Coronary artery (tissue), 2 donors: ENCODE data around the gene CRIP2.

Source experiments
- DNase-seq: peaks from one replicate; pipeline ENCODE4 v3.0.0-alpha.2; 2017; ENCODE audit warnings: low spot score
- H3K27ac ChIP-seq, 2 donors: fragments of 200-600 bp; sonication (generic); one replicate each; pipeline ENCODE4 v1.5.1; 2016 to 2019
- H3K4me3 ChIP-seq: fragments of 200-600 bp; sonication (generic); 2 replicates; pipeline ENCODE4 v1.5.1; 2016; ENCODE audit warnings: mild to moderate bottlenecking, moderate library complexity
- TF ChIP-seq, protein P1 (sequence below): fragments of 200-600 bp; sonication (generic); IDR thresholded peaks from one replicate; pipeline ENCODE4 v1.5.1; 2019; ENCODE audit warnings: antibody characterized with exemption

CRIP2 gene

DNA sequence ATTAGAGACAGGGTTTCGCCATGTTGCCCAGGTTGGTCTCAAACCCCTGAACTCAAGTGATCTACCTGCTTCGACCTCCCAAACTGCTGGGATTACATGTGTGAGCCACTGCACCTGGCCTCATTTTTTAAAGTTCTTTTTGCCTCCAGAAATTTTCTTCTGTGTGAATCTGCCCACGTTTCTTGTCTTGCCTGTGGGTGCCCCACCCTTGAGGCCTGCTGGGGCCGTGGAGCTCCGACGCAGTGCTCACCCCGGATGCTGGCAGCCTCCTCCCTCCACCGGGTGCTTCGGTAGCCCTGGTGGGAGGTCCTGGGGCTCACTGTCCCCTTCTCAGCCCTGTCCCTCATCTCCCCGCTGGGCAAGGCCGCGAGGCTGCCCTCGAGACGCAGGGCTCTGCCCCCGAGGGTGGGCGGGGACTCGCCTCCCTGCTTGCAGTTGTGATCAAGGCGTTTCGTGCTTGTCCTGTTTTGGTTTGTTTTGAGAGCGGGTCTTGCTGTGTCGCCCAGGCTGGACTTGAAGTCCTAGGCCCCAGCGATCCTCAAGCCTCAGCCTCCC is 19.5 kb upstream of the CRIP2 start:
- TF ChIP-seq, protein P1, sequence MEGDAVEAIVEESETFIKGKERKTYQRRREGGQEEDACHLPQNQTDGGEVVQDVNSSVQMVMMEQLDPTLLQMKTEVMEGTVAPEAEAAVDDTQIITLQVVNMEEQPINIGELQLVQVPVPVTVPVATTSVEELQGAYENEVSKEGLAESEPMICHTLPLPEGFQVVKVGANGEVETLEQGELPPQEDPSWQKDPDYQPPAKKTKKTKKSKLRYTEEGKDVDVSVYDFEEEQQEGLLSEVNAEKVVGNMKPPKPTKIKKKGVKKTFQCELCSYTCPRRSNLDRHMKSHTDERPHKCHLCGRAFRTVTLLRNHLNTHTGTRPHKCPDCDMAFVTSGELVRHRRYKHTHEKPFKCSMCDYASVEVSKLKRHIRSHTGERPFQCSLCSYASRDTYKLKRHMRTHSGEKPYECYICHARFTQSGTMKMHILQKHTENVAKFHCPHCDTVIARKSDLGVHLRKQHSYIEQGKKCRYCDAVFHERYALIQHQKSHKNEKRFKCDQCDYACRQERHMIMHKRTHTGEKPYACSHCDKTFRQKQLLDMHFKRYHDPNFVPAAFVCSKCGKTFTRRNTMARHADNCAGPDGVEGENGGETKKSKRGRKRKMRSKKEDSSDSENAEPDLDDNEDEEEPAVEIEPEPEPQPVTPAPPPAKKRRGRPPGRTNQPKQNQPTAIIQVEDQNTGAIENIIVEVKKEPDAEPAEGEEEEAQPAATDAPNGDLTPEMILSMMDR, result no peak
- DNase-seq, result no peak
- H3K27ac ChIP-seq, result no peak overlapping the region
- H3K4me3 ChIP-seq, result no peak overlapping the region

DNA sequence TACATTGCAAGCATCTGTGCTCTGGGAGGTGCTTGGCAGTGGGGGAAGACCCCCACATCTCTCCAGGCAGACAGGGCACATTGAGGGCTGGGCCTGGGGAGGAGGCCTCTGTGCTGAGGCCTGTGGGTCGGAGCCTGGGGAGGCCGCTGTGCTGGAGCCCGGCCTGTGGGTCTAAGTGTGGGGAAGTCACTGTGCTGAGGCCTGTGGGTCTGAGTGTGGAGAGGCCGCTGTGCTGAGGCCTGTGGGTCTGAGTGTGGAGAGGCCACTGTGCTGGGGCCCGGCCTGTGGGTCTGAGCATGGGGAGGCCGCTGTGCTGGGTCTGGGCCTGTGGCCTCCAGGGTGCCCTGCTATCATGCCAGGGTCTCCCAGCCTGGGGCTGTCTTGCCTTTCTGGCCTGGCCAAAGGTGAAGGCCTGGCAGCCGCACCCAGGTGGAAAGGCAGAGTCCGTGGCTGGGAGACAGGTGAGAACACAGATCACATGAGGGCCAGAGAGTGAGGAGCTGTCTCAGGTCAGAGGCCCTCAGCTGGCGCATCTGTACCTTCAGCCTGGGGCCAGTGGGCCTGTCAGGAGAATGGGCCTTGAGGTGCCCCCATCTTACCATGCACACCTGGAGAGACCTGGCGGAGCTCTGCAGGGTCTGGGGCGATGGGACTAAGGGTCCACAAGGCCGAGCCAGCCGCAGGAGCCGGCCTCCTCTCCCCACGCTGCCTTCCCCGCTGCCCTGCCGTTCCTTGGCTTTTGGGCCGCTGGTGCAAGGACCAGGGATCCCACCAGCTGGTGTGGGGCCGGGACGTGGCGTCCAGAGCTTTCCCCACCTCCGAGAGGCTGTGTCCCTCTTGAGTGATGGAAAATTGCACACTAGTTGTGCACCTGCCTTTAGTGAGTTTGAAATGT is 18.6 kb upstream of the CRIP2 start:
- TF ChIP-seq, protein P1, result no peak
- H3K4me3 ChIP-seq, result no peak overlapping the region
- no peak overlapping the region for H3K27ac ChIP-seq
- no peak for DNase-seq

DNA sequence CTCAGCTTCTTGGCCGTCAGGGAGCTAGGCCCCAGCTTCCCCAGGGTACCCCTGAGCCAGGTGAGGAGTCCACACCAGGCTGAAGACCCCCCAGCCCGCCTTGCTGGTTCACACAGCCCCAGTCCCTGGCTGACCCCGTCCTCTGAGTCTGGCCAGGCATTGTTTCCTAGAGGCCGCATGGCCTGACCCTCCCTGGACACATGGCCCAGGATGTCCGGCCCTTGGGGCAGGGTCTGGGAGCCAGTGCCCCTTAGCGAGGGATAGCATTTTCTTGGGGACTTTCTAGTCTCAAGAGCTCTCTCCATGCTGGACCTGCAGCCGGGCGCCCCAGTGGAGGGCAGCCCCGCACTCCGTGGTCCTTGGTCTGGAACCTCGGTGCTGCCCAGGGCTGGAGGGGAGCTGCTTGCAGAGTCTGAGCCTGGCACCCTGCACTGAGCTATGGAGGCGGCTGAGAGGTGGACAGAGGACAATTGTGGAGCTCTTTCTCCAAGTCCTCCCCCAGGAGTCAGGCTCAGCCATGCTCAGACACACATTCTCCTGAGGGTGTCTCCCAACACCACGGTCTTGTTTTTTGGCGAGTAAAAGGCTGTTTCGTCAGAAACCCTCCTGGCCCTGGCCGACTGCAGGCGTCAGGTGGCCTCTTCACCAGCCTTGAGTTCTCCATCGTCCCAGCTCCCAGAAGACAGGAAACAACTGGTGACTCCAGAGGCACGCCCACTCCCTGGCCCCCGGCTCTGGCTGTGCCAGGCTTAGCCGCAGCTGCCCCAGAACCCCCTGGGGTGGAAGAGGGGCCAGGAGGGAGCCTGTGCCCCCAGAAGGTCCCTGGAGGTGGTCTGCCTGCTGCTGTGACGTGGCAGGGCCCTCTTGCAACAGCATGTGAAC is 17.6 kb upstream of the CRIP2 start:
- no peak for DNase-seq
- Histone ChIP-seq H3K27ac (no peak overlapping the region), H3K4me3 (no peak overlapping the region)
- TF ChIP-seq, protein P1, result no peak

DNA sequence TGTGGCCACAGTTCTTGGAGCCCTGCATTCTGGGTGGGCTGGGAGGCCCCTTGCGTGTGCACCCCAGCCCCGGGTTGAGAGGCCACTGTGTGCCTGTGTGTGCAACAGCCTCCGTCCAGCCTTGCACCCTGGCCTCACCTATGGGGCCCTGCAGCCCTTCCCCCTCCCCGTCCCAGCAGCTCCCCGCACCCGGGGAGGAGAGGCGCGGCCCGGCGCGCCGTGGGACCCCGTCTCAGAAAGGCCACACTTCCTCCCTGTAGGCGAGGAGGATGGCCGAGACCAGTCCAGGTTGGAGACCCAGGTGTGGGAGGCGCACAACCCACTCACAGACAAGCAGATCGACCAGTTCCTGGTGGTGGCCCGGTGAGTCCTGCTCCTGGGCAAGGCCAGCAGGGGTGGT is 16.6 kb upstream of the CRIP2 start:
- Histone ChIP-seq H3K4me3 (no peak overlapping the region), H3K27ac (no peak overlapping the region)
- DNase-seq, result no peak
- TF ChIP-seq, protein P1, result no peak

DNA sequence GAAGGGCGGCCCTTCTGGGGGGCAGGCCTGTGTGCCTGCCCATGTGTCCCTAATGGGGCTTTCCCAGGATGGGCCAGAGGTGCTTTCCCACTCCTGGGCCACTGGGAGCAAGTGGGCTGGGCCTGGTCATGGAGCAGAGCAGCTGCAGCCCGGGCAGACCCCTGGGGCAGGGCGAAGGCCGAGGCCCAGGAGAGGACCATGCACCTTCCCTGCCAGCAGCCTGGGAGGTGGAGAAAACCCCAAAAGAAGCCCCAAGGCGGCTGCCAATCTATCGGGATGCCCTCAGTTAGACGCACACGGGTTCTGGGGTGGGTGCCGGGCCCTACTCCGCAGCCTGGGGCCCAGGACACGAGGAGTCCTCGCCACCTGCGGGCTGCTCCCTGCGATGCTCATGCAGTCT is 16.1 kb upstream of the CRIP2 start:
- TF ChIP-seq, protein P1, result no peak
- no peak overlapping the region for H3K27ac ChIP-seq
- DNase-seq, result no peak
- H3K4me3 ChIP-seq, result no peak overlapping the region

DNA sequence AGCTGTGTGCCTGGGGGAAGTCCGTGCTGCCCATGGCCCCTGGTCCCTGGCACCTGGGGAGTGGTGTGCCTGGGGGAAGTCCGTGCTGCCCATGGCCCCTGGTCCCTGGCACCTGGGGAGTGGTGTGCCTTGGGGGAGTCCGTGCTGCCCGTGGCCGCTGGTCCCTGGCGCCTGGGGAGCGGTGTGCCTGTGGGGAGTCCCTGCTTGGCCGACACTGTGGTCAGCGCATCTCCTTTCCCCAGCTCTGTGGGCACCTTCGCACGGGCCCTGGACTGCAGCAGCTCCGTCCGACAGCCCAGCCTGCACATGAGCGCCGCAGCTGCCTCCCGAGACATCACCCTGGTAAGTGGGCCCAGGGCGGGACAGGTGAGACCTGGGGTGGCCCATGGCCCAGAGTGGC is 14.5 kb upstream of the CRIP2 start:
- TF ChIP-seq, protein P1, result no peak
- H3K27ac ChIP-seq, result no peak overlapping the region
- no peak overlapping the region for H3K4me3 ChIP-seq

More for the DNA sequence above, 14.5 kb upstream of the CRIP2 start:
- DNase-seq, result no peak
